MCF 10A (cell line): ENCODE data around the gene MAP2K5. TPM values are rescaled to one million over a fixed set of nuclear protein-coding genes. Genes with fewer than 3 reads are reported as not detected.

ENCODE experiments used
- BruUV-seq: library from RNA; stranded (reverse); fragments of 400-500 nt; replicated peaks from 2 replicates; lab custom pipeline; 2021; lab: Mats Ljungman, UMichigan
- CTCF ChIA-PET: fragments of 300-600 bp; sonication (Branson Sonifier 250); formaldehyde crosslinking; extraction: SDS; loops from one replicate; lab custom pipeline; 2021; ENCODE audit warnings: antibody characterized with exemption, inconsistent platforms; lab: Yijun Ruan, JAX
- POLR2A ChIA-PET: fragments of 300-600, 350-650 bp; sonication (Branson Sonifier 250); formaldehyde crosslinking; extraction: SDS; loops from one replicate; lab custom pipeline; 2020; ENCODE audit warnings: antibody characterized with exemption, inconsistent platforms; lab: Yijun Ruan, JAX
- DNase-seq: peaks from one replicate; pipeline ENCODE4 v3.0.0-alpha.2; 2018; ENCODE audit not compliant: unreplicated experiment
- H3K27ac Mint-ChIP-seq: one replicate; pipeline ENCODE4 v1.8.0; 2022; ENCODE audit warnings: mild to moderate bottlenecking, low read depth, mixed read lengths; ENCODE audit not compliant: unreplicated experiment
- H3K27me3 Mint-ChIP-seq: one replicate; pipeline ENCODE4 v1.8.0; 2022; ENCODE audit warnings: mixed read lengths; ENCODE audit not compliant: insufficient read depth, unreplicated experiment
- H3K36me3 Mint-ChIP-seq: one replicate; pipeline ENCODE4 v1.8.0; 2022; ENCODE audit warnings: mild to moderate bottlenecking, moderate library complexity, mixed read lengths; ENCODE audit not compliant: insufficient read depth, unreplicated experiment
- H3K4me1 Mint-ChIP-seq: one replicate; pipeline ENCODE4 v1.8.0; 2022; ENCODE audit warnings: mixed read lengths; ENCODE audit not compliant: insufficient read depth, unreplicated experiment
- H3K4me3 Mint-ChIP-seq: one replicate; pipeline ENCODE4 v1.8.0; 2022; ENCODE audit warnings: mild to moderate bottlenecking, moderate library complexity, mixed read lengths; ENCODE audit not compliant: unreplicated experiment
- H3K9me3 Mint-ChIP-seq: one replicate; pipeline ENCODE4 v1.8.0; 2022; ENCODE audit warnings: mixed read lengths; ENCODE audit not compliant: unreplicated experiment
- intact Hi-C: fragments of 100-400 bp; cut with micrococcal nuclease; formaldehyde crosslinking; loops from 2 replicates; pipeline ENCODE4 v1.14.1; 2022
- total RNA-seq: library from RNA; stranded (reverse); gene quantifications from 2 replicates; pipeline ENCODE4 v1.2.3, GENCODE V29; 2022
- TF ChIP-seq, protein P1 (sequence below): fragments of 200-600 bp; IDR thresholded peaks from one replicate; pipeline ENCODE4 v1.8.0; 2022; ENCODE audit warnings: antibody characterized with exemption, mild to moderate bottlenecking; ENCODE audit not compliant: unreplicated experiment

The MAP2K5 gene
- total RNA-seq, 1 experiment from 2014 or later = 24.4 TPM

DNA sequence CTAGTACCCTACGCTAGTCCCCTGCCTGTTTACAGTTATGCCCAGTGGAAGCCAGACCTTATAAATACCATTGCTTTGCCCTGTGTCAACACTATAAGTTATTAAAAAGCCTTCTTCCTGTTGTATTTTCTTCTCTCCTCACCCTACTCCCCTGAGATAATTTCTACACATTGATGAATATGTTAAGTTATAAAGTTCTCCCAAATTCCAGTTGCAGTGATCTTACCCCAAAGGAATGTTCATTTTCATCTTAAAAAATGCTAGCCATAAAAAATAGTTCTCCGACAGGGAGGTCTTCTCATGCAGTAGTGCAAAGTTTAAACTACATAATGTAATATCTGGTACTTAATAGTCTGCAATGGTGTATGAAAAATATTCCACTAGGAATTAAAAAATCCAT is 58.6 kb downstream of the MAP2K5 start:
- POLR2A ChIA-PET = no interaction called here
- CTCF ChIA-PET = no interaction called here
- Mint-ChIP-seq H3K36me3 (peaks cover 16% of the 10 kb centered on the region), H3K4me1 (no peaks in the 10 kb centered on the region), H3K4me3 (no peak overlapping the region), H3K9me3 (no peaks in the 10 kb centered on the region), H3K27me3 (no peaks in the 10 kb centered on the region), H3K27ac (no peak overlapping the region)
- BruUV-seq = no TSS peak
- intact Hi-C loops = no loop called here
- no peak for DNase-seq
- TF ChIP-seq, protein P1, sequence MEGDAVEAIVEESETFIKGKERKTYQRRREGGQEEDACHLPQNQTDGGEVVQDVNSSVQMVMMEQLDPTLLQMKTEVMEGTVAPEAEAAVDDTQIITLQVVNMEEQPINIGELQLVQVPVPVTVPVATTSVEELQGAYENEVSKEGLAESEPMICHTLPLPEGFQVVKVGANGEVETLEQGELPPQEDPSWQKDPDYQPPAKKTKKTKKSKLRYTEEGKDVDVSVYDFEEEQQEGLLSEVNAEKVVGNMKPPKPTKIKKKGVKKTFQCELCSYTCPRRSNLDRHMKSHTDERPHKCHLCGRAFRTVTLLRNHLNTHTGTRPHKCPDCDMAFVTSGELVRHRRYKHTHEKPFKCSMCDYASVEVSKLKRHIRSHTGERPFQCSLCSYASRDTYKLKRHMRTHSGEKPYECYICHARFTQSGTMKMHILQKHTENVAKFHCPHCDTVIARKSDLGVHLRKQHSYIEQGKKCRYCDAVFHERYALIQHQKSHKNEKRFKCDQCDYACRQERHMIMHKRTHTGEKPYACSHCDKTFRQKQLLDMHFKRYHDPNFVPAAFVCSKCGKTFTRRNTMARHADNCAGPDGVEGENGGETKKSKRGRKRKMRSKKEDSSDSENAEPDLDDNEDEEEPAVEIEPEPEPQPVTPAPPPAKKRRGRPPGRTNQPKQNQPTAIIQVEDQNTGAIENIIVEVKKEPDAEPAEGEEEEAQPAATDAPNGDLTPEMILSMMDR = no peak

DNA sequence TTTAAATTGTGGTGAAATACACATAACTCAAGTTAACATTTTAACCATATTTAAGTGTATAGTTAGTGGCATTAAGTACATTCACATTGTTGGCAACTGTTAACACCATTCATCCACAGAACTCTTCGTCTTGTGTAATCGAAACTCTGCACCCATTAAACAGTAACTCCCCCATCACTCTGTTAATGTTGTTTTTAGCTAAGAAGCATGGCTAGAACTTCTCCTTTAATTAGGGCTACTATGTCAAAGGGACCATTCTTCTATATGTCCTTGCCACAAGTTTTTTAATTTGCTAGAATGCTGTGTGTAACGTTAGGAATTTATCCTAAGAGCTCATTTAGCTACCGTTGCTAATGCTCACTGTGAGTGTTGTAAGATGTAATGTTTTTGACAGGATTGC is 60.6 kb downstream of the MAP2K5 start:
- no TSS peak for BruUV-seq
- no peak for DNase-seq
- CTCF ChIA-PET = no interaction called here
- Mint-ChIP-seq H3K36me3 (peaks cover 11% of the 10 kb centered on the region), H3K27ac (no peak overlapping the region), H3K27me3 (no peaks in the 10 kb centered on the region), H3K9me3 (no peaks in the 10 kb centered on the region), H3K4me3 (no peak overlapping the region), H3K4me1 (no peaks in the 10 kb centered on the region)
- intact Hi-C loops = no loop called here
- POLR2A ChIA-PET = no interaction called here
- TF ChIP-seq, protein P1 = no peak

DNA sequence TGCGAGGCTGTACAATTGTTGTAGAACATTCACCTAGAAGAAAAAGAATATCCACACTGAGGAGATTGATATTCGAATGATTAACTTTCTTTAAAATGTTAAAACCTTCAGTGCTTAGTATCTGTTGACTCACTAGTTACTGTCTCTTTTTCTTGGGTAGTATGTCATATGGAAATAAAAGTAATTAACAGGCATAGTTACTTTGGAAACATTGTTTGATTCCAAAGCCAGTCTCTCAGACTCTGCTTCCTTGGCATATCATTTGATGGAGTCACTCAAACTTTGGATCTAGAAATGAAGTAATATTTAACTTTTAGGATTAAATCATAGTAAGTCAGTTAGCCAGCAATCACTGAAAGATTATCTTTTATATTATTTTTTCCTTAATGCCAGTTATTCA is 63.4 kb downstream of the MAP2K5 start:
- Mint-ChIP-seq H3K4me3 (no peak overlapping the region), H3K4me1 (no peaks in the 10 kb centered on the region), H3K27me3 (no peaks in the 10 kb centered on the region), H3K27ac (no peak overlapping the region), H3K9me3 (no peaks in the 10 kb centered on the region), H3K36me3 (peaks cover under 1% of the 10 kb centered on the region)
- TF ChIP-seq, protein P1 = no peak
- BruUV-seq = no TSS peak
- POLR2A ChIA-PET = interaction anchor here (0.5 kb wide), 1 partner anchor 79 kb away, joined by 3 read pairs; no protein-coding TSS in a partner anchor
- no peak for DNase-seq
- CTCF ChIA-PET = no interaction called here
- intact Hi-C loops = no loop called here

DNA sequence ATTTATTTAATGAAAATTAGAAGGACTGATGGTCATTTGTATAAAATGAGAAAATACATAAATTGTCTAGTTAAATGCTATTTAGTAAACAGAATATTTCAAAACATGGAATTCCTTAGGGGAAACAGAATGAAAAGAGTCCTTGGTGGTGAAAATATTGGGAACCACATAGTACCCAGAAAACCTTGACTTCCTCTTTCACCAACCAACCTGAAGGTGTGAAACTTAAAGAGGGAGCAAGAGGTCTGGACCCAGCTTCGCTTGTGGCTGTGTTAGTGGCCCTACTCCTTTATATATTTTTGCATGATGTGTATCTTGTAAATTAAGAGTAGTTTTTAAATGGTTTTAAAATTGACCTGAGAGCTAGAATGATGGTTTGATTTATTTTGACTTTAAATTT is 64.2 kb downstream of the MAP2K5 start:
- Mint-ChIP-seq H3K27me3 (no peaks in the 10 kb centered on the region), H3K4me1 (no peaks in the 10 kb centered on the region), H3K4me3 (no peak overlapping the region), H3K36me3 (peaks cover 2% of the 10 kb centered on the region), H3K27ac (no peak overlapping the region), H3K9me3 (no peaks in the 10 kb centered on the region)
- no TSS peak for BruUV-seq
- ChIA-PET CTCF (no interaction called here), POLR2A (no interaction called here)
- TF ChIP-seq, protein P1 = no peak
- intact Hi-C loops = no loop called here
- no peak for DNase-seq
